HG02938 (cell line): ENCODE results near the gene DFFB.
"Not testable (repeated sequence)": the region's sequence is repeated elsewhere in the genome, so short reads cannot be mapped to it uniquely, and the experiment has no call there.

Experiments
- ATAC-seq: cut with Tn5 transposase; IDR thresholded peaks from one replicate; pipeline ENCODE4 v1.9.1; 2021; ENCODE audit warnings: mild to moderate bottlenecking, moderate library complexity; ENCODE audit not compliant: unreplicated experiment

The DFFB gene, protein sequence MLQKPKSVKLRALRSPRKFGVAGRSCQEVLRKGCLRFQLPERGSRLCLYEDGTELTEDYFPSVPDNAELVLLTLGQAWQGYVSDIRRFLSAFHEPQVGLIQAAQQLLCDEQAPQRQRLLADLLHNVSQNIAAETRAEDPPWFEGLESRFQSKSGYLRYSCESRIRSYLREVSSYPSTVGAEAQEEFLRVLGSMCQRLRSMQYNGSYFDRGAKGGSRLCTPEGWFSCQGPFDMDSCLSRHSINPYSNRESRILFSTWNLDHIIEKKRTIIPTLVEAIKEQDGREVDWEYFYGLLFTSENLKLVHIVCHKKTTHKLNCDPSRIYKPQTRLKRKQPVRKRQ

DNA sequence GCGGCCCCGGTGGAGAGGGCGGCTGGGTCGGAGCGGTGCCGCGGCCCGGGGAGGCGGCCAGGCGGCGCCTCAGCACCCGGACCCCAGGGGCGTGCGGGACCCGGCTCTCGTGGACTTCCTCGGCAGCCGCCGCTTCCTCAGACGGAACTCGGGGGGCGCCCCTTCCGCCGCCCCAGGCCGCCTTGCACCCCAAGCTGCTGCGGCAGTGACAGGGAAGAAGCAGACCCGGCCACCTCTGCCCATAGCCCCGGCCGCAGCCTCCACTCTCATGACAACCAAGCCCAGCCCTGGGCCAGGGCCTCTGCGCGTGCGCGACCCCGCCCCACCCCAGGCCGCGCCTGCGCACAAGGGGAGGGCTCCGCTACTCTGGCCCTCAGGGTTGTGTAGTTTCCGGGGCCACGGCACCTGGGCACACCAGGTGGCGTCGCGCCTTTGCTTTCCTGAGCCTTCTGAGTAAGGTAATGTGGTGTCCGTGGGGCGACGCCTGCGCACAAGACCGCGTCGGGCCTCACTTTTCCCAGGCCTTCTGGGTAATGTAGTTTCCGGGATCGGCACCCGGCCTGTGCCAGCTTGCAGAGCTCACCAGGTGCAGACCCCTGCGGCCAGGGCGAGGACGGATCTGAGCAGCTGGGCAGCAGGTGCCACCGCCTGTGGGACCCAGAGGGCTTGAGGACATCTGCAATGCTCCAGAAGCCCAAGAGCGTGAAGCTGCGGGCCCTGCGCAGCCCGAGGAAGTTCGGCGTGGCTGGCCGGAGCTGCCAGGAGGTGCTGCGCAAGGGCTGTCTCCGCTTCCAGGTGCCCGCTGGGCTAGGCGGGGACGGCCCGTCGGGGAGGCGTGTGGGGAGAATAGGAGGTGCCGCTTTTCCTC lies at the start of gene DFFB, which contains the start of gene CEP104:
TSS of gene DFFB (plus strand) at position 554 of the 868 bp plus-strand sequence. CDS start at position 682, 128 bp downstream.
TSS of gene CEP104 (minus strand) at position 289 of the 868 bp plus-strand sequence. CDS start 4,804 bp downstream, outside the sequence.
- peak; percentile 94 for ATAC-seq

DNA sequence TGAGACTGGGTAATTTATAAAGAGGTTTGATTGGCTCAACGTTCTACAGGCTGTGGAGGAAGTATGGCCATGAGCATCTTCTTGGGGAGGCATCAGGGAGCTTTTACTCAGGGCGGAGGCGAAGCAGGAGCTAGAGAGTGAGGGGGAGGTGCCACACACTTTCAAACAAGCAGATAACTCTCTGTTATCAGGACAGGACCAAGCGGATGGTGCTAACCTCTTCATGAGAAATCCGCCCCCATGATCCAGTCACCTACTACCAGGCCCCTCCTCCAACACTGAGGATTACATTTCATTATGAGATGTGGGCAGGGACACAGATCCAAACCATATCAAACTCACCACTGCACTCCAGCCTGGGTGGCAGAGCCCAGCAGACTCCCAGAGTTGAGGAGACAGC lies 49.5 kb upstream of the DFFB start:
- ATAC-seq, result no peak

DNA sequence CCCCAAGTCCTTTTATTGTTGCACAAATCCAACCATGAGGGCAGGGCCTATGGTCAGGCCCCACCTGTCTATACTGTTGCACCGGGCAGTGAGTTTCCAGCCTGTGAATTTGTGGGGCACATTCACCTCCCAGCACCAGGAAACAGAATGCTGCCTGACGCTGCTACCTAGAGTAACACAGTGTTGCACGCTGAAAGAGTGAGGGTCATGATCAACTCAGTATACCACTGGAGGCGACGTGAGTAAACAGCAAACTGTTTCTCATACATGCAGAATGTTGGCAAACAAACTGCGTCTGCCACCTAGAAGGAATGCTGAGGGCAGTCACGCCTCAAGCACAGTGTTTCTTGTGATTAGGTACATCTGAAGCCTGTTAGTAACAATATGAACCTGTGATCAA lies 47.6 kb upstream of the DFFB start:
- no peak for ATAC-seq

DNA sequence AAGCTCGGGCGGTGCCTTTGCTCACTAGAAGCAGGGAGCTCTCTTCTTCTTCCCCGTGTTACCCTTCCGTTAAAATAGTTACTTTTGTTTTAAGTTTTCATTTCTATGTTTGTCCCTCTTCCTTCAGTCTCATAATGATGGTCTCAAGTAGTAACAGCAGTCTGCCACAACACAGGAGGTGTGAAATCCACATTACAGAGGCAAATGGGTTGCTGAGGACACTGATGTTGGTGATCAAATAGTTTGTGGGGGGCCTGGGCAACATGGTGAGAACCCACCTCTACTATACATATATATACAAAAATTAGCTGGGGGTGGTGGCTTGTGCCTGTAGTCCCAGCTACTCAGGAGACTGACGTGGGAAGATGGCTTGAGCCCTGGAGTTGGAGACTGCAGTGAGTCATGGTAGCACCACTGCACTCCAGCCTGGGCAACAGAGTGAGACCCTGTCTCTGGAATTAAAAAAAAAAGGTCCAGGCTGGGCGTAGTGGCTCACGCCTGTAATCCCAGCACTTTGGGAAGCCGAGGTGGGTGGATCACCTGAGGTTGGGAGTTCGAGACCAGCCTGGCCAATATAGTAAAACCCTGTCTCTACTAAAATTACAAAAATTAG lies 47.0 kb upstream of the DFFB start:
- ATAC-seq, result not testable (repeated sequence)

DNA sequence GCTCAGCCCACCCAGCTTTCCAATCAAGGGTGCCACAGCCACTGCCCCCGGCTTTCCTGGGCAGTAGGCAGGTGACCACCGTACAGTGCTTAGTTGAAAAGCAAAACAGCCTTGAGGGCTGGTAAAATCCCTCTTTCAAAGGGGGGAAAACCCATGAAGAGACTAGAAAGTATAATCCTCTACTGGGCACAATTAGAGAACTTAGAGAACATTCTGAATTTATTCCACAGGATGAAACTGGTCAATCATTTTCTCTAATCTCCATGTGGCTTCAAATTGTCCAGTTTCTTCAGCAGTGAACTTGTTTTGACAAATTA lies 45.7 kb upstream of the DFFB start:
- no peak for ATAC-seq

DNA sequence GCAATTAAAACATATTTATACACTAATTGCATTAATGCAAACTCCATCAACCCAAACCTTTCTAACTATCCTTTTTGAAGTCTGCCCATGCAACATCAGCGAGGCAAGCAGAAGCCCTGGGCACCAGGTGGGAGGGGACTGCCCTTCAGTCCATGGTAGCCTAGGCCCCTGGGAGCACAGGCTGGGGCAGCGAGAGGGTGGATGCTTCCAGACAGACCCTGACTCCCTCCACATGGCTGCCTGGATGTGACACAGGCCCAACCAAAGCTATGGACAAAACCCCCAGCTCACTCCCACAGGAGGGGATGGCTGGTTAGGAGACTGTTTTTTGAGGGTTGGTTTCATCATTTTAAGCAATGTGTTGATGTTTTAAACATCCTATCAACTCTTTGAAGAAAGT lies 43.2 kb upstream of the DFFB start:
- ATAC-seq, result no peak

DNA sequence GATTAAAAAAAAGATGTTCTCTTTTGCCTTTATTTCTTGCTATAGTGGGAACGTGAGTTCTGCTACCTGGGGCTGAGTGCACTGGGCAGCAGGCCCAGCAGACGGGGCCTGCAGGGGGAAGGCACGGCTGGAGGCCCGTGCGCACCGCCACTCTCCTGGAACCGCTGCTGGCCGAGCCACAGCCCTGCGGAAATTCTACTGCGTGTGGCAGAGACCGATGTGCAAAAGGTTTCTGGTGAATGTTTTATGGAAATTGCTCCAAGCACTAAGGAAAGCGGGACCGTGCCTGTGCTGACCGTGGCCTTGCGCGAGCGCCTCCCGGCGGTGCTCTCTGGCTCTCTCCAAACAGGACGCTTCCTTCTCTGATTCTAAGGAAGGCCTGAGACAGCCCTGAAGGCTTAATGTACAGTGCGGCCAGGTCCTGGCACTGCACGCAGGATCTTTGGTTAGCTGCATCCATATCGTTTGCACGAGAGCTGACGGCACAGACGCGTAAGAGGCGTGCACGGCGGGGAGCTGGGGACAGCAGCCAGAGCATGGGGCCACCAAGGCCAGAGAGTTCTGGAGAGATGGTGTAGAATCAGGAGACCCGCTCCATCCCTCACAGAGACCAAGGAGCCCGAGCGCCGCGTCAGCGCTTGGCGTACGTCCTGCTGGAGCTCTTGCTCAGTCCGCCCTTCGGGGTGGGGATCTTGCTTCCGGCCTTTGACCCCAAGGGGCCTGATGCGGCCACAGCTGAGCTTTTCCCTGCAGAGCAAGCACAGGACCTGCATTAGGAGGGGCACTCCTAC lies 42.3 kb upstream of the DFFB start:
- ATAC-seq, result no peak

DNA sequence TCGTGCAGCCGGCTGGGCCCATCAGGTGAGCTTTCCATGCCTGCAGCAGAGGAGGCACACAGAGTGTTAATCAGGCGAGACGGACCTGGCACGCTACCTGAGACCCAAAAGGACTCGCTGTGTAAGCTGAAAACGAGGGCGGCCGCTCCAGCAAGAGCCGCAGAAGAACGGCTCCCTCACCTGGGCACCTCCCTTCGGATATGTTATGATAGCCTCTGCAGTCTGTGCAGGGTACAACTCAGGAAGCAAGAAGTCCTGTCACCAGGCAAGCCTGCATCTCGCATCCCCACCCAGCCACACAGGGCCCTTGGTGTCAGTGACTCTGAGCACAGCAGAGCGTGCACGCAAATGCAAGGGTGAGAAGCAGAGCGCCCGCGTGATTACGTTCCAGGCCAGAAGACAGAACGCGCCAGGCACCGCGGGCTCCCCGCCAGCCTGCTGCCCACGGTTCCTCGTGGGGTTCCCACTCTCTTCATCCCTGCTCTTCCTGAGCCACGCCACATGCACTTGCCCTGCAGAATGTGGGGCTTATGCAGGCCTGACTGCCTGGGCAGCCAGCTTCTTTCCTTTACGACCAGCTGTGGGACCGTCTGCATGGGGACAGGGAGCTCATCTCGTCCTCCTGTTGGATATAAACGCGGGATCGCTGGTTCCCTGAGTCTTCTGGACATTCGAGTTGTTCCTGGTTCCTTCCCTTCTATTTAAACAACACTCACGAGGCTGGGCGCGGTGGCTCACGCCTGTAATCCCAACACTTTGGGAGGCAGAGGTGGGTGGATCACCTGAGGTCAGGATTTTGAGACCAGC lies 40.7 kb upstream of the DFFB start:
- ATAC-seq, result no peak

DNA sequence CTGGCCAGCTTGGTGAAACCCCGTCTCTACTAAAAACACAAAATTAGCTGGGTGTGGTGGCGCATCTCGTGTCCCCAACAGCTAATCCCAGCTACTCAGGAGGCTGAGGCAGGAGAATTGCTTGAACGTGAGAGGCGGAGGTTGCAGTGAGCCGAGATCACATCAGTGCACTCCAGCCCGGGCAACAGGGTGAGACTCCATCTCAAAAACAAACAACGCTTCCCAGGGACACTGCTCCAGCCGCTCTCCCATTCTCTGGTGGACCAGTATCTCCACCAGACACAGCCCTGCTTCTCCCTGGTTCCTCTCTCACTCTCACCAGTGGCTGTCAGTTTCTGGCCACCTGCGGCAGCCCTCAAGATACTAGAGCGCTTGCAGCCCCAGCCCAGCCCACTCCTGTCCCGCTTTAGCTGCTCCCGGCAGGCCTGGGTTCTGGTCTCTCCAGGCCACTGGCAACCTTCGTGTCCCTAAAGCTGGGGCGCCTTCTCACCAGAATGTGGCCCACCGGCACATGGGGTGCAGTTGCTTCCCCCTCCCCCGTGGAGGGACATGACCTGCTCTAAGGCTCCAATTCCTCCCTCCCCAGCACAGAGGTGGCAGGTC lies 40.0 kb upstream of the DFFB start:
- no peak for ATAC-seq

DNA sequence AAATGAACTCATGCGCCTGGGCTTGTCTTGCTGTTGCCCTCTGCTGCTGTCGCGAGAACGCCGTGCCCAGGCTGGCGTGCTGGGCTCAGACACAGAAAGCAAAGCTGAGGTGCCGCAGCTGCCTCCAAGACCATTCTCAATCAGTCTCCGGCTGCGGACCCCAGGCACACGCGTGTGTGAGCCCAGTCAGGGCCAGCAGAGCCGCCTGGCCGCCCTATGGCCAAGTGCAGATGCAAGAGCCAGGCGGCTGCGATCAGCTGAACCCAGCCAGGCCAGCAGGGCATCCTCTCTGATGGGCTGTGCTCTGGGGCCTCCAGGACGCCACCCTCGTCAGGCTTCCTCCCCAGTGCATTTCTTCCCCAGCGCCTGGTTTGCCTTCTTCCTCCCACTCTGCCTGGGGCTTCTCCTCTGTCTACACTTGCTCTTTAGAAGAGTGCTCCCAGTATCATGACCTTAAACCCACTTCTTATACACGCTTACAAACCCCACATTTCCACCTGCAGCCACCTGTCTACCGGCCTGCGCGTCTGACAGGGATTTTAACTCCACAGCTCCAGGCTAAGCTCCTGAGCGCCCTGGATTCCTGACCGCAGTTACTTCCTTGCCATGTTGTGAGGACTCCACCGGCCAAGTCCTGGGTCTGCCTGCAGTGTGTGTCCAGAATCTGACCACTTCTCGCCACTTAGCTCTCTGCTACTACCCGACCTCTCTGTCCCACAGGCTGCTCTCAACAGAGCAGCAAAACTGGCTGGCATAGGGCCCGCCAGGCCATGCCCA lies 39.3 kb upstream of the DFFB start:
- ATAC-seq, result no peak

DNA sequence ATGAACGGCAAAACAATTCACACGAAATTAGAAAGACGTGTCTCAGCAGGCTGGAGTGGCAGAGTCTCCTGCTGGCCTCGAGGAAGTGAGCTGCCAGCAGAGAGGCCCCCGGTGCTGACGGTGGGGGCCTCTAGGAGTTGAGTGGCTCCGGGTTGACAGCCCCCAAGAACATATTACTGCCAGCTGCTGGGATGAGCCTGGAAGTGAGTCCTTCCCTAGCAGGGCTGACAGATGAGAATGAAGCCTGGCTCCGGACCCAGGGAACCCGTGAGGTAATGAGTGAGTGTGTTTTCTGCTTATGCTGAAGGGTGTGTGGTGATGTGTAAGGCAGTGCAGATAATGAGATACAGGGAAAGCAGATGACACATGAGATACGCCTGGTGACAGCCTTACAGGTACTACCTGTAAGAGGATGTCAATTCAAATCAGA lies 37.5 kb upstream of the DFFB start:
- ATAC-seq, result no peak

DNA sequence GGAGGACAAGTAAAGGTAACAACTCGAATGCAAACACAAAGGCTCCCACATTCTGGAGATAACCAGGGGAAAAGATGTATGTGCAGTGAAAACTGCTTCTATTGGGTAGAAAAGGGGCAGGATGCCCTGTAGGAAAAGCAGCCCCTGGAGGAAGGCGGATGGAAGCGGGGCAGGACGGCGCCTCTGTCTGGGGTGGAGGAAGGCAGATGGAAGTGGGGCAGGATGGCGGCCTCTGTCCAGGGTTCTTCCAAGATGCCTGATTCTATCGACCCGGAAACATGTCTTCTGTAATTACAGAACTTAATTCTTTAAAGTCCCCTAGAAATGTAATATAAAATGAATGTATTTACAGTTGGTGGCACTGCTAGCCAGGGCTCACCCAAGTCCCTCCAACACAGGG lies 37.0 kb upstream of the DFFB start:
- no peak for ATAC-seq

DNA sequence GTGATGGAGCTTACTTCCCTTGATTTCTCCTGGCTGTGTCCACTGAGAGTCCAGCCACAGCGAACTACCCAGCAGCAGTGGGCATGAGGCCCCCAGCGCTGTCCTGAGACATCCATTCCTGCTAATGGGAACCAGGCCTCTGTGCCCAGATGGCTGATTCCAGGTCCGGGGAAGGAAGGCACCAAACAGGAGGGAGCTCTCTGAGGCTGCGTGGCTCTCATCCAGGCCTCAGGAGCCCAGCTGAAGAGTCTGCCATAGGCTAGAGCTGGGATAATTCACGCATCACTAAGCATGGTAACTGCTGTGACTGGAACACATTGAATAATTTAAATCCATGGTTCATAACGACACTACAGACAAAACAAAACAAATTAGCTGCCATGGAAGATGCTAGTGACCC lies 36.3 kb upstream of the DFFB start:
- ATAC-seq, result no peak

DNA sequence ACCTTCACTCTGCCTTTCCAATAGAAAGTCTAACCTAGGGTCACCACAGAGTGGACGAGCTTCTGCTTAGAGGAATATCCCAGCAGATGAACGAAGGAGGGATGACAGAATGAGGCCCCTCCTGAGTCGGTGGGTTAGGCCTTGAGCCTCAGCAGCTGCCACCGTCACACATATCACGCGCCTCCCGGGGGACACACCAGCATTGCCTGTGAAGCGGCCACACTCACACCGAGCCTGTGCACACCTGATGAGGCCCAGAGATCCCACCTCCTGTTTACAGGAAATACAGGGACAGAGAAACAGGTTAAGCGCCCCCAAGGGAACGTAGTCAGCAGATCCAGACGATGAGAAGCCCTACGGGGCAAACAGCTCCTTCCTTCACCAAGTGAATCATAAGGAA lies 35.8 kb upstream of the DFFB start:
- no peak for ATAC-seq

DNA sequence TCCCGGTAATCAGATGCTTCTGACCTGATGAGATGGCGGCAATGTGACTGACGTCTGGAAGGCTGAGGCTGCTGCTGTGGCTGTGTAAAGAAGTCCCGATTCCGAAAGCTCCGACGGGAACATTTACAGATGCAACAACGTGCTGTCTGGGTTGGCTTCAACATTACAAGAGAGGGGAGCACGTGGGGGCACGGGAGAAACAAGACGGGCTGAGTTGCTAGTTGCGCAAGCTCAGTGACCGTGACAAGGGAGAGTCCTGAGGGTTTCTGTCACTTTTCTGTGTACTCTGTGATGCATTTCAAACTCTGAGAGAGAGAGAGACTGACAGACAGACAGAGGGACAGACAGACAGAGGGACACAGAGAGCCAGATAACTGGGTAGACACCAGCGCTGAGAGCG lies 35.4 kb upstream of the DFFB start:
- ATAC-seq, result no peak

DNA sequence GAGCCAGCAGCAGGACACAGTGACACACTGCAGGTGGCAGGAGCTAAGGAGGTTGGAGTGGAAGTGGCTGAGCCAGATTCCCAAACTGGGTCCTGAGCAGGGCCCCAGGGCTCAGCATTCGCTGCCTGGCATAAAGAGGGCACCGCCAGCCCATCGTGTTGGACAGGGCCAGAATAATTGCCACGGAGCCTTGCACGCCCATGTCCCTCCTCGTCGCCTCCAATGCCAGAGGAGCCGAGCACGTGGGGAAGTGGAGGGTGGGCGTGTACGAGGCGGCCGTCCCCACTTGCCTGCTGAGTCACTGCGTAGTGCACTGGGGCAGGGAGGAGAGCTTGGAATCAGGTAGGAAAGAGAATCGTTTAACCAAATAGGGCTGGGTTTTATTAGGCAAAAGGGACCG lies 34.9 kb upstream of the DFFB start:
- no peak for ATAC-seq

DNA sequence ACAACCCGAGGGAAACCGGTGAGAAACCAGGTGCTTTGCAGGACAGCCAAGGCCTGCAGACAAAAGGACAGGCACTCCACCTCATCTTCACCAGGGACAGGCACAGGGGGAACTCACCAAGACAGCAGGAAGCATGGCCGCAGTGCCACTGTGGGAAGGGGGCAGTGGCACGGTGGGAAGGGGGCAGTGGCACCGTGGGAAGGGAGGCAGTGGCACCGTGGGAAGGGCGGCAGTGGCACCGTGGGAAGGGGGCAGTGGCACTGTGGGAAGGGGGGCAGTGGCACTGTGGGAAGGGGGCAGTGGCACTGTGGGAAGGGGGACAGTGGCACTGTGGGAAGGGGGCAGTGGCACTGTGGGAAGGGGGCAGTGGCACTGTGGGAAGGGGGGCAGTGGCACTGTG lies 32.6 kb upstream of the DFFB start:
- no peak for ATAC-seq

DNA sequence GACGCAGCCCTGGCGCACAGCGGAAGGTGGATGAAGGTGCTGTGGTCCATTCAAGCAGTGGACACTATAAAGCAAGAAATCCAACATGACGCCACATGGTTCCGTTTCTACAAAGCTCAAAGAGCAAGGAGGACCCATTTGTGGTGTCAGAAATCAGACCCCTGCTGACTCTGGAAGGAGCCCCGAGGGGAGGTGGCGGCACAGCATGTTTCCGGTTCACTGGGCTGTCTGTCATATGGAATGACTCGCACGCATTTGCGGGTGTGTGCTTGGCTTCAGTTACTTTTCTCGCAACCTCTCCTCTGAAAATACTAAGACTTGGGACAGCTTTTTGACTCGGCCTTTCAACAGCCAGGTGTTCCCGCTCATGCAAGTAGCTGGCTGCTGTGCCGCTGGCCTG lies 31.9 kb upstream of the DFFB start:
- no peak for ATAC-seq

DNA sequence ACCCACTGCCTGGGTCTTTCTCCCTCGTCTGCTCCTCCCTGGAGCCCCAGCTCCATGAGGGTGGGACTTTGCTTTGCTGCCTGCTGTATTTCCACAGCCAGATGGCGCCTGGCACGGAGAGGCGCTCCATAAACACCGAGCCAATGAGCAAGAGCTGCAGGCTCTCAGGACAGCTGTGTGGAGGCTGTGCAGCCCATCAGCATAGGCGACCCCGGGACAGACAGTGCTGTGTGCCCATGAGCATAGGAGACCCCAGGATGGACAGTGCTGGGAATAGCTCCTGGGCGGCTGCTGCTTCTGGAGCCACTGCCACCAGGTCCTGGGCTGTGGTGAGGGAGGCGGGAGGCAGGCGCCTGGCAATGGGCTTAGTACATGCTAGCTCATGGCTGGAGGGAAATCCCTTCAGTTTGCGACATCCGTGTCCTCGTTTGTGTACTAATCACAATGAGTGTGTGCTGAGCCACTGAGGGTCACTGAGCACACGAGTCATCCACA lies 29.4 kb upstream of the DFFB start:
- no peak for ATAC-seq
